NCI-H1417 treated with DMSO at 0.1 percent for 48 hours (cell line): ENCODE measurements around the gene BEND3.
"Not testable (repeated sequence)": the region's sequence is repeated elsewhere in the genome, so short reads cannot be mapped to it uniquely, and the experiment has no call there.

Experiments
- DNase-seq: peaks from one replicate; lab custom pipeline; 2025; lab: John Stamatoyannopoulos, UW

The BEND3 gene

GRCh38 chr6:107033126-107033525 is 82.2 kb downstream of the BEND3 start:
- DNase-seq, result no peak

GRCh38 chr6:107032051-107032450 is 83.3 kb downstream of the BEND3 start:
- no peak for DNase-seq

- DNase-seq, result no peak
Observed at GRCh38 chr6:107030151-107030550, 85.2 kb downstream of the BEND3 start.

GRCh38 chr6:107026965-107027364 is 88.3 kb downstream of the BEND3 start:
- DNase-seq, result no peak

- DNase-seq, result no peak
Observed at GRCh38 chr6:107021446-107022185, 93.7 kb downstream of the BEND3 start.

- DNase-seq, result no peak
Observed at GRCh38 chr6:107020239-107020638, 95.1 kb downstream of the BEND3 start.

- not testable (repeated sequence) for DNase-seq
Observed at GRCh38 chr6:107019628-107020027, 95.7 kb downstream of the BEND3 start.

GRCh38 chr6:107019047-107019446 is 96.3 kb downstream of the BEND3 start:
- no peak for DNase-seq
